Trophoblast cell (in vitro differentiated cells and primary cell): Measurements from ENCODE around the gene PTK6.

ENCODE experiments used
- DNase-seq, 2 donors: peaks; one replicate each; pipeline ENCODE4 v3.0.0-alpha.2; 2016
- H2AFZ ChIP-seq: 2 replicates; pipeline ENCODE4 v1.6.1; 2013; ENCODE audit warnings: low read length, moderate library complexity, mild to moderate bottlenecking; ENCODE audit not compliant: insufficient read depth, poor library complexity
- H2AK5ac ChIP-seq: 2 replicates; pipeline ENCODE4 v1.6.1; 2013; ENCODE audit warnings: mild to moderate bottlenecking, low read length
- H2BK120ac ChIP-seq: 2 replicates; pipeline ENCODE4 v1.6.1; 2013; ENCODE audit warnings: low read length, mild to moderate bottlenecking, moderate library complexity; ENCODE audit not compliant: insufficient read depth, poor library complexity
- H2BK12ac ChIP-seq: 2 replicates; pipeline ENCODE4 v1.6.1; 2013; ENCODE audit warnings: mild to moderate bottlenecking, low read length, moderate library complexity
- H2BK5ac ChIP-seq: 2 replicates; pipeline ENCODE4 v1.6.1; 2013; ENCODE audit warnings: low read length, low read depth, moderate library complexity, mild to moderate bottlenecking; ENCODE audit not compliant: poor library complexity
- H3K14ac ChIP-seq: 2 replicates; pipeline ENCODE4 v1.6.1; 2013; ENCODE audit warnings: mild to moderate bottlenecking, low read length
- H3K18ac ChIP-seq: 2 replicates; pipeline ENCODE4 v1.6.1; 2013; ENCODE audit warnings: mild to moderate bottlenecking, low read length
- H3K23ac ChIP-seq: 2 replicates; pipeline ENCODE4 v1.6.1; 2013; ENCODE audit warnings: low read length
- H3K27ac ChIP-seq: 2 replicates; pipeline ENCODE4 v1.5.1; 2013; ENCODE audit warnings: low read depth, mild to moderate bottlenecking, inconsistent platforms, low read length, moderate library complexity
- H3K27me3 ChIP-seq: 2 replicates; pipeline ENCODE4 v1.6.1; 2013; ENCODE audit warnings: inconsistent platforms, mild to moderate bottlenecking, low read length, moderate library complexity; ENCODE audit not compliant: insufficient read depth
- H3K36me3 ChIP-seq, 2 experiments: 1 replicate in 1 of 2; 2 replicates in 1 of 2; pipeline ENCODE4 v1.6.1; 2013; ENCODE audit warnings: low read length in 2 of 2, mild to moderate bottlenecking in 2 of 2, moderate library complexity in 1 of 2; ENCODE audit not compliant: insufficient read depth in 2 of 2, control insufficient read depth in 1 of 2
- H3K4ac ChIP-seq: 2 replicates; pipeline ENCODE4 v1.6.1; 2013; ENCODE audit warnings: low read depth, mild to moderate bottlenecking, low read length, moderate library complexity
- H3K4me1 ChIP-seq, 2 experiments: 1 replicate in 1 of 2; 2 replicates in 1 of 2; pipeline ENCODE4 v1.6.1; 2013; ENCODE audit warnings: low read length in 2 of 2, mild to moderate bottlenecking in 2 of 2, moderate library complexity in 1 of 2; ENCODE audit not compliant: insufficient read depth in 2 of 2, control insufficient read depth in 1 of 2
- H3K4me2 ChIP-seq: 2 replicates; pipeline ENCODE4 v1.6.1; 2013; ENCODE audit warnings: inconsistent platforms, mild to moderate bottlenecking, low read length, moderate library complexity
- H3K4me3 ChIP-seq: 2 replicates; pipeline ENCODE4 v1.5.1; 2013; ENCODE audit warnings: mild to moderate bottlenecking, low read depth, low read length, inconsistent platforms
- H3K79me1 ChIP-seq: one replicate; pipeline ENCODE4 v1.6.1; 2013; ENCODE audit warnings: low read length
- H3K79me2 ChIP-seq: 2 replicates; pipeline ENCODE4 v1.6.1; 2013; ENCODE audit warnings: low read length, mild to moderate bottlenecking; ENCODE audit not compliant: control insufficient read depth, insufficient read depth, poor library complexity
- H3K9ac ChIP-seq: 2 replicates; pipeline ENCODE4 v1.6.1; 2013; ENCODE audit warnings: mild to moderate bottlenecking, low read length
- H3K9me3 ChIP-seq: 2 replicates; pipeline ENCODE4 v1.6.1; 2013; ENCODE audit warnings: low read depth, mild to moderate bottlenecking, control low read depth, inconsistent platforms, low read length; ENCODE audit not compliant: insufficient read depth
- H4K12ac ChIP-seq: 2 replicates; pipeline ENCODE4 v1.6.1; 2013; ENCODE audit warnings: low read depth, mild to moderate bottlenecking, low read length, moderate library complexity
- H4K8ac ChIP-seq: 2 replicates; pipeline ENCODE4 v1.6.1; 2013; ENCODE audit warnings: low read depth, mild to moderate bottlenecking, low read length, moderate library complexity
- H4K91ac ChIP-seq: one replicate; pipeline ENCODE4 v1.6.1; 2013; ENCODE audit warnings: low read depth, mild to moderate bottlenecking, low read length, moderate library complexity
- WGBS: extraction: QIAGEN DNeasy Blood & Tissue Kit; methylation state at CpG from one replicate; pipeline ENCODE4 v1.1.7; 2013; ENCODE audit warnings: missing lambda C conversion rate; ENCODE audit not compliant: insufficient read length, insufficient coverage; ENCODE audit errors: extremely low coverage; 5-methylcytosine and 5-hydroxymethylcytosine counted together

The PTK6 gene

DNA sequence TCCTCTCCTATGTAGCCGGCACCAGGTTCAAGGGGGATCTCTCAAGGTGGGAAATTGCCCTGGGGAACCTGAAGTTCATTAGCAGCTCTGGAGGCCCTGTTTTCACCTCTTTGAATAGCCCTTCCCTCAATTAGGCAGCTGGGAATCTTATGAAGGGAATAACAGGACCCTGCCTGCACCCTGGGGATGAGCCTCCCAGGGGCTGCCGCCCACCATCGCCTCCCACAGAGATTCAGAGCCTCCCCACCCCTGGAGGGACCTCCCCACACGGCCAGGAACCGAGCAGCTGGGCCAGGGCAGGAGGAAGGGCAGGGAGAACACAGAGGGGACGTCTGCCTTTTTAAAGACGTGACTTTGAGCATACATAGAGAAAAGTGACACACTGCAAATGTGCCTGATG is 33.7 kb downstream of the PTK6 start:
- peaks cover 14% of the 10 kb centered on the region for H3K9me3 ChIP-seq
- no peak overlapping the region for H3K4me3 ChIP-seq

DNA sequence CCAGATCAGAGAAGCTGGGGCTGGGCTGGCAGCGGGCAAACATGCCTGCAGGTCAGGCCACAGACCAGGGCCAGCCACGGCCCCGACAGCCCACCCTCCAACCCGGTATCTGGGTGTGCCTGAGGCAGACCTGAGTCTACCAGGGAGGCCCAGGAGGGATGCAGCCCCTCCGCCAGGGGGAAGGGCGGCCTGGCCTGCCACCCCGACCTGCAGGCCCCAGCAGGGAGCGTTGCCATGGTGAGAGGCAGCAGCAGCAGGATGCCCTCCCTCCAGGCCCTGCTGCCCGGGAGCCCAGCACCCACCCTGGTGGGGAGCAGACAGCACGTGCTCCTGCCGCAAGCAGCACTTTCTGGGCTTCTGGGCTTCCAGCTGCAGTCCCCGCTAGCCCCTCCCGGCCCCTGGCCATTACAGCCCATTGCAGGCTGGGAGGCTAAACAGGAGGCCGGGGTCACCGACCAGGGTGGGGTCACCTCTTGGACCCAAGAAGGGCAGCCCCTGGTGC is 34.5 kb downstream of the PTK6 start:
- Histone ChIP-seq H3K4ac (no peak overlapping the region), H3K79me2 (no peaks in the 10 kb centered on the region), H2BK5ac (no peak overlapping the region), H3K27ac (no peak overlapping the region), H3K23ac (no peak overlapping the region), H3K14ac (no peak overlapping the region), H4K12ac (no peak overlapping the region), H3K9ac (no peak overlapping the region), H2BK12ac (no peak overlapping the region), H3K27me3 (no peaks in the 10 kb centered on the region), H3K36me3 (no peaks in the 10 kb centered on the region), H3K9me3 (peaks cover 14% of the 10 kb centered on the region), H3K4me1 (peaks cover 8% of the 10 kb centered on the region in 2 experiments), H3K18ac (no peak overlapping the region), H3K79me1 (no peaks in the 10 kb centered on the region), H2BK120ac (no peak overlapping the region), H3K4me2 (no peak overlapping the region), H2AFZ (no peak overlapping the region), H4K8ac (no peak overlapping the region), H2AK5ac (no peak overlapping the region), H3K4me3 (no peak overlapping the region), H4K91ac (no peak overlapping the region)
- no peak for DNase-seq
- WGBS, result no CpG with 5 or more reads among the region's 15 CpGs

More for the DNA sequence above, 33.7 kb downstream of the PTK6 start:
- H3K79me1 ChIP-seq, result no peaks in the 10 kb centered on the region
- H3K23ac ChIP-seq, result no peak overlapping the region
- H3K36me3 ChIP-seq, result no peaks in the 10 kb centered on the region
- H2AFZ ChIP-seq, result no peak overlapping the region
- H3K27ac ChIP-seq, result no peak overlapping the region
- no peak overlapping the region for H2BK12ac ChIP-seq
- no peak for DNase-seq
- no peak overlapping the region for H2BK120ac ChIP-seq
- no peak overlapping the region for H2BK5ac ChIP-seq
- no peak overlapping the region for H4K8ac ChIP-seq
- H2AK5ac ChIP-seq, result no peak overlapping the region
- no peak overlapping the region for H3K18ac ChIP-seq
- no peak overlapping the region for H4K91ac ChIP-seq
- WGBS, result no CpG with 5 or more reads among the region's 7 CpGs
- no peak overlapping the region for H3K4ac ChIP-seq
- no peak overlapping the region for H3K4me2 ChIP-seq
- peaks cover 2 to 3% of the 10 kb centered on the region in 2 experiments for H3K4me1 ChIP-seq
- no peak overlapping the region for H3K9ac ChIP-seq
- H3K27me3 ChIP-seq, result no peaks in the 10 kb centered on the region
- no peak overlapping the region for H3K14ac ChIP-seq
- no peaks in the 10 kb centered on the region for H3K79me2 ChIP-seq
- no peak overlapping the region for H4K12ac ChIP-seq

DNA sequence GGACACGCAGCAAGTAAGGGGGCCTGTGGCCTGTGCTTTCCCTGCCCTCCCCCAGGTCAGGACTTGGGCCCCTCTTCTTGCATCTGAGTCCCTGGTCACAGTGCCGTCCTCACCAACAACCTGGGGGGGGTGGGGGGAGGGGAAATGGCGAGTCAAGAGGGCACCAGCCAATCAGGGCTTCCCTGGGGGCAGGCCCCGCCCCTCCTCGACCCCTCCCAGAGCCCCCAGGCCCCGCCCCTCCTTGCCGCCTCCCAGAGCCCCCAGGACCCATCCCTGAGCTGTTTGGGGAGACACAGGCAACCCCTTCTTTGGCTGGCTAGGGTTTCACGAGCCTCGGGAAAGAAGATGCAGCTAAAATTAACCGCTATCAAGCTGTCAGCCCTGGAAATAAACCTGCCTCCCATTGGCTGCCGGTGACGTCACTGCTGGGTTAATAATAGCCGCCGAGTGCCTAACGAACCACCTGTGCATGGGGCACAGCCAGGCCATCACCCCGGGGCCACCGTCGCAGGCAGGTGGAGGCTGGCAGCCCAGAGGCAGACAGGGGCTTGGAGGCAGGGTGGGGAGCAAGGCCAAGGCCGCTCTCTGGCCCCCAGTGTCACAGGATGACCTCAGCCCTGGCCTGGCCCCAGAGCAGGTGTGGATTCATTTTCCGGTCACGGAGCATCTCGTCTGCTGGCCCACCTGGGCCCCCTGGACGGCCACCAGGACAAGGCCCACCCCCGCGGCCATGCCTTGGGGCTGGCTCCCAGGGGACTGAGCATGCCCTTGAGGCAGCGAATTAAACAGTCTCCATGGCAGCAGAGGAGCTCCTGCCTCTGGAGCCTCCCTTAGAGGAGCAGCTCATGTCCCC is 35.1 kb downstream of the PTK6 start:
- H3K14ac ChIP-seq, result no peak overlapping the region
- no peak overlapping the region for H2BK12ac ChIP-seq
- H3K4ac ChIP-seq, result no peak overlapping the region
- no CpG with 5 or more reads among the region's 26 CpGs for WGBS
- peaks cover 8 to 9% of the 10 kb centered on the region in 2 experiments for H3K4me1 ChIP-seq
- H3K79me1 ChIP-seq, result no peaks in the 10 kb centered on the region
- H3K9ac ChIP-seq, result no peak overlapping the region
- H3K79me2 ChIP-seq, result no peaks in the 10 kb centered on the region
- no peak for DNase-seq
- H3K4me3 ChIP-seq, result no peak overlapping the region
- no peak overlapping the region for H2AK5ac ChIP-seq
- no peak overlapping the region for H4K12ac ChIP-seq
- H3K18ac ChIP-seq, result no peak overlapping the region
- H3K27ac ChIP-seq, result no peak overlapping the region
- H2BK5ac ChIP-seq, result no peak overlapping the region
- no peaks in the 10 kb centered on the region for H3K27me3 ChIP-seq
- H4K8ac ChIP-seq, result no peak overlapping the region
- peaks cover 14% of the 10 kb centered on the region for H3K9me3 ChIP-seq
- no peak overlapping the region for H4K91ac ChIP-seq
- H2AFZ ChIP-seq, result no peak overlapping the region
- H3K23ac ChIP-seq, result no peak overlapping the region
- H3K4me2 ChIP-seq, result no peak overlapping the region
- H3K36me3 ChIP-seq, result no peaks in the 10 kb centered on the region
- H2BK120ac ChIP-seq, result no peak overlapping the region

DNA sequence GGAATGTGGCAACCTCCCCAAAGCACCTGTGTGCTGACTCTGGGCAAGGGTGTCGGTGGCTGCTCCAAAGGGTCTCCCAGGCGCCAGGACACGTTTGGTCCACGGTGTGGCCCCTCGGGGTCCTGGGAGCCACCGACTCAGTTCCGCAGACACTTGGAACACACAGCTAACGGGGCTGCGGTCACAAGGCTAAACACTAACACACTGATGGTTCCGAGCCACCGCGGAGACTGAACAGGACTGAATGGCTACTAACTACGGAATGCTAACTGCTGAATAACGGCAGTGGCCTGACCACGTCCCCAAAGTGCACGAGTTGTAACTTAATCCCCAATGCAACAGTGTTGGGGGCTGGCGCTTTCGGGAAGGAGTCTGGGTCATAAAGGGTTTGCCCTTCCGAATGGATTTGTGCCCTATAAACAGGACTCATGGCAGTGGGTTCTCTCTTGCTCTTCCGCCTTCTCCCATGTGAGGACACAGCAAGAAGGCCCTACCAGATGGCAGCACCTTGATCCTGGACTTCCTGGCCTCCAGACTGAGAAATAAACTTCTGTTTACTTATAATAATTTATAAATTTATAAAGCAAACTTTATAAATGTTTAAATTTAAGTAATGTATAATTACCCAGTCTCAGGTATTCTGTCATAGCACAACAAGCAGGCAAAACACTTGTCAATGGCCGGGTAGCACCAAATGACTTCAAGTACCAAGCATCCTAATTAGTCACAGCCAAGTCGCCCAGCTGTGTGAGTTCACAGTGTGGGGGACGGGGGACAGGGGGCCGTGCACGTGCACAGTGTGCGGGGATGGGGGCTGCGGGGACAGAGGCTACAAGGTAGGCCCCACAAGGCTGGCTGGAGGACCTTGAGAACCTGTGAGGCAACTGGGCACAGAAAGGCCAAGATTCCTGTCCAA is 36.0 kb downstream of the PTK6 start:
- Histone ChIP-seq H2BK120ac (no peak overlapping the region), H2AFZ (no peak overlapping the region), H4K91ac (no peak overlapping the region), H2AK5ac (no peak overlapping the region), H3K4me1 (peaks cover 8 to 9% of the 10 kb centered on the region in 2 experiments), H3K14ac (no peak overlapping the region), H3K36me3 (no peaks in the 10 kb centered on the region), H3K79me2 (no peaks in the 10 kb centered on the region), H3K9ac (no peak overlapping the region), H3K79me1 (no peaks in the 10 kb centered on the region), H2BK5ac (no peak overlapping the region), H3K23ac (no peak overlapping the region), H3K27me3 (no peaks in the 10 kb centered on the region), H3K18ac (no peak overlapping the region), H3K4me3 (no peak overlapping the region), H4K12ac (no peak overlapping the region), H3K4me2 (no peak overlapping the region), H2BK12ac (no peak overlapping the region), H3K9me3 (peaks cover 14% of the 10 kb centered on the region), H3K4ac (no peak overlapping the region), H3K27ac (no peak overlapping the region), H4K8ac (no peak overlapping the region)
- WGBS, result no CpG with 5 or more reads among the region's 27 CpGs
- DNase-seq, result no peak
